ENCODE data around the gene FMNL1.

FMNL1 gene

GRCh38 chr17:45279898-45280297, 58.2 kb downstream of the FMNL1 start:
- H3K27ac ChIP-seq, result peak overlapping the region; percentile 77; the same call in 1 of the 2 replicates

DNA sequence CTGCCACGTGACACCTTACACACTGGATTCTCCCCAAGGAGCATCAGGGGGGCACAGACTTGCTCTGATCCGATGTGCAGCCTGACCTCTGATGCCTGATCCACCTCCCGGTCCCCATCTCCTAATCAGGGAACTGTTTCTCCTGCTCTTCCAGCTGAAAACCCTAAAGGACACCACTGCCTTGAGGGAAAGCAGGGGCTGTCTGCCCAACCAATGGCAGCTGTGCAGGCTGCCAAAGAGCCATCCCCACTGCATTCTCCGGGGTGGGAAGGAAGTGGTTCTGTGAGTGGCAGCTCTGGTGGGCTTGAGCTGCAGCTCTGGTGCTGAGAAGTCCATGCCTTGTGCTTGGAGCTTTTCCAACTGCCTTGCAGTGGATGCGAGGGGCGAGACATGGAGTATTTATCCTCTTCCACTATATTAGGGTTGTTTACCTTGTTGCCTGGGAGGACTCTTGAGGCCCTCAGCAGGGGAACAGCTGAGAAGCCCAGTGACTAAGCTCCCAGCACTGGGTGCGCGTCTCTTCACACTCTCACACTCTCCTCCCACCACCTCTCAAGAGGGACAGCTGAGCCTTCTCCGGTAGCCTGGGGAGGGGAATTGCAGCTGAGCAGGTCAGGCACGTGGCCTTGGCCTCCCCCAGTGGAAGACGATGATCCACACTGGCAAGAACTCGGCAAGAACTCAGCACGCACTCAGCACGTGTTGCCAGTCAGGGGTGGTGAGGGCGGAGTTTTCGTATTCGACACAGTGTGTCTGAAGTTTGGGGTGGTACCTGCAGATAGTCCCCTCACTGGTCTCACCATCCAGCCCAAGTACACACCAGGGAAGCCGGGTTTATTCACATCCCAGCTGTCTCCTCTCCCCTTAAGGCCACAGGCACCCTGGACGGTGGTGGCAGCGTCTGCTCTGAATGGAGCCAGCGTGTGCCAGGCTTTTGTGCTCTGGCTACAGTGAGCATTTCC, 61.3 kb downstream of the FMNL1 start:
- H3K27ac ChIP-seq, result no peak overlapping the region
- TF ChIP-seq, protein P1, sequence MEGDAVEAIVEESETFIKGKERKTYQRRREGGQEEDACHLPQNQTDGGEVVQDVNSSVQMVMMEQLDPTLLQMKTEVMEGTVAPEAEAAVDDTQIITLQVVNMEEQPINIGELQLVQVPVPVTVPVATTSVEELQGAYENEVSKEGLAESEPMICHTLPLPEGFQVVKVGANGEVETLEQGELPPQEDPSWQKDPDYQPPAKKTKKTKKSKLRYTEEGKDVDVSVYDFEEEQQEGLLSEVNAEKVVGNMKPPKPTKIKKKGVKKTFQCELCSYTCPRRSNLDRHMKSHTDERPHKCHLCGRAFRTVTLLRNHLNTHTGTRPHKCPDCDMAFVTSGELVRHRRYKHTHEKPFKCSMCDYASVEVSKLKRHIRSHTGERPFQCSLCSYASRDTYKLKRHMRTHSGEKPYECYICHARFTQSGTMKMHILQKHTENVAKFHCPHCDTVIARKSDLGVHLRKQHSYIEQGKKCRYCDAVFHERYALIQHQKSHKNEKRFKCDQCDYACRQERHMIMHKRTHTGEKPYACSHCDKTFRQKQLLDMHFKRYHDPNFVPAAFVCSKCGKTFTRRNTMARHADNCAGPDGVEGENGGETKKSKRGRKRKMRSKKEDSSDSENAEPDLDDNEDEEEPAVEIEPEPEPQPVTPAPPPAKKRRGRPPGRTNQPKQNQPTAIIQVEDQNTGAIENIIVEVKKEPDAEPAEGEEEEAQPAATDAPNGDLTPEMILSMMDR (conservative IDR thresholded peaks at IDR 0.05), result no peak

More at GRCh38 chr17:45279898-45280297, 58.2 kb downstream of the FMNL1 start:
- TF ChIP-seq, protein P1 (conservative IDR thresholded peaks at IDR 0.05), result no peak

DNA sequence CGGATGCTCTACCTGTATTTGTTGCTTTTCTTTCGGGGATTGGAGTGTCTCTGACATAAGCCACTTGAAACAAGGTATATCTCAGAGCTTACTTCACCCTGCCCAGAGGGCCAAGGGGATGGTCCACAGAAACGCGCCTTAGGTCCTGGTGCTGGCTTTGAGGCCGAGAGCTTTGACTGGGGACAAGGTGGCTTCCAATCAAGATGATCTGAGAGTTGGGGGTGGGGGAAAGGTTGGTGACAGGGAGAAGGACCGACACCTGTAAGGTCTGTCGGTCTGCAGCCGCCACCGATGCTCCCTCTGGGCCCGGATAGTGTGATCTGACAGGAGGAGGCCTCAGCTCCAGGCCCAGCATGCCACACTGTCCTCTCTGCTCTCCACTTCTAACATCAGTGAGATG, 62.0 kb downstream of the FMNL1 start:
- TF ChIP-seq, protein P1 (conservative IDR thresholded peaks at IDR 0.05), result no peak

GRCh38 chr17:45284176-45285140, 62.8 kb downstream of the FMNL1 start:
- no peak overlapping the region for H3K27ac ChIP-seq
- TF ChIP-seq, protein P1 (conservative IDR thresholded peaks at IDR 0.05), result peak; percentile 7; the same call in 1 of the 2 replicates

More for the DNA sequence above, 62.0 kb downstream of the FMNL1 start:
- H3K27ac ChIP-seq, result no peak overlapping the region

- H3K27ac ChIP-seq, result no peak overlapping the region
- TF ChIP-seq, protein P1 (conservative IDR thresholded peaks at IDR 0.05), result no peak
Observed at GRCh38 chr17:45286286-45286685, 64.6 kb downstream of the FMNL1 start.

DNA sequence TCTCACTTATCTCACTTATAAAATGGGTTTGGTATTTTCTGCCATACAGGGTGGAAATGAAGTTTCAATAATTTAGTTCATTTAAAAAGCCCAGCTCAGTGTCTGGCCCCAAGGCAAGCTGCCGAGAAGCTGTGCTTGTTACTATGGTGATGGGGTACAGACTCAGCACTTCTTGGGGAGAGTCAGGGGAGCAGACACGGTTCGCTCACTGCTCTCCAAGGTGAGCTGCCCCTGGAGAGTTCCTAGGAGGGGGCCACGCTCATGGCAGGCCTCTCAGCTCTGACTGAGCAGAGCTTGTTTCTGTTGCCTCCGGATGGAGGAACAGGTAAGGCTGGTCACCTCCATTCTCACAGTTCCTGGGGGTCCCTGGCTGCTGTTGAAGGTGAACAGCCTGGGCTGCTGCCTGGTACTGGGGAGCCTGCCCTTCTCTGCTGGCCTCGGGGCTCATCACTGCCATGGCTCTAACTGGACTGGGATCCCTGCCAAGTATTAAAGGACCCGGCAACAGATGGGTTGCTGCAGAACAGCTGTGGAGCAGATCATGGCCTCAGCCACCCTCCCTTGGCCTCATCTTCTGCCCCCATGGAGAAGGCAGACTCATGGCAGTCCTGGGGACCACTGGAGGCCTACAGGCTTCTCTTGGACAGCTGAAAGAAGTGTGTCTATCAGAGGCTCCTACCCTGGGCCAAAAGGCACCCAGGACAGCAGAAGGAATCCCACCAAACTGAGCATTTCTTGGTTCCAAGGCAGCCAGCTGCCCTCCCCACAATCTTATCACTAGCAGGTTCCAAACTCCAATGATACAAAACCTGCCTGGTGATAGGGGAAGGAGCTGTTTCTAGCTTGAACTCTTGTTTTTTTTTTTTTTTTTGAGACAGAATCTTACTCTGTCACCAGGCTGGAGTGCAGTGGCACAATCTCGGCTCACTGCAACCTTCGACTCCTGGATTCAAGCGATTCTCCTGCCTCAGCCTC, 66.1 kb downstream of the FMNL1 start:
- TF ChIP-seq, protein P1 (conservative IDR thresholded peaks at IDR 0.05), result no peak
- no peak overlapping the region for H3K27ac ChIP-seq
